Measurements from ENCODE around the gene ABCC4.
A peak's percentile ranks its signal among the peaks of the same experiment; 100 is the strongest.

ABCC4 gene

GRCh38 chr13:95035311-95036109, 265.7 kb downstream of the ABCC4 start:
- no peak for DNase-seq

- no peak for DNase-seq
Observed at GRCh38 chr13:95033890-95034289, 267.4 kb downstream of the ABCC4 start.

GRCh38 chr13:95032121-95032520, 269.1 kb downstream of the ABCC4 start:
- no peak for DNase-seq

GRCh38 chr13:95030821-95031343, 270.4 kb downstream of the ABCC4 start:
- DNase-seq = no peak

GRCh38 chr13:95027638-95028037, 273.6 kb downstream of the ABCC4 start:
- DNase-seq = no peak

GRCh38 chr13:95025116-95025515, 276.1 kb downstream of the ABCC4 start:
- no peak for DNase-seq

- no peak for DNase-seq
Observed at GRCh38 chr13:95023405-95023804, 277.8 kb downstream of the ABCC4 start.

- no peak for DNase-seq
Observed at GRCh38 chr13:95020298-95020987, 280.8 kb downstream of the ABCC4 start.

- DNase-seq = no peak
Observed at GRCh38 chr13:95019886-95020285, 281.4 kb downstream of the ABCC4 start.

- no peak for DNase-seq
Observed at GRCh38 chr13:95007322-95007721, 293.9 kb downstream of the ABCC4 start.

GRCh38 chr13:95005300-95005699, 296.0 kb downstream of the ABCC4 start:
- no peak for DNase-seq

- DNase-seq = peak; percentile 6
Observed at GRCh38 chr13:95003019-95003813, 298.0 kb downstream of the ABCC4 start.

- DNase-seq = no peak
Observed at GRCh38 chr13:95002126-95002525, 299.1 kb downstream of the ABCC4 start.

GRCh38 chr13:94999871-95000270, 301.4 kb downstream of the ABCC4 start:
- DNase-seq = no peak

GRCh38 chr13:94997126-94997525, 304.1 kb downstream of the ABCC4 start:
- DNase-seq = no peak

- DNase-seq = no peak
Observed at GRCh38 chr13:94996445-94996844, 304.8 kb downstream of the ABCC4 start.

GRCh38 chr13:94994506-94994905, 306.7 kb downstream of the ABCC4 start:
- DNase-seq = no peak

- no peak for DNase-seq
Observed at GRCh38 chr13:94993616-94994015, 307.6 kb downstream of the ABCC4 start.

GRCh38 chr13:94992036-94992960, 309.0 kb downstream of the ABCC4 start:
- no peak for DNase-seq

GRCh38 chr13:94988654-94989053, 312.6 kb downstream of the ABCC4 start:
- no peak for DNase-seq

GRCh38 chr13:94987869-94988268, 313.4 kb downstream of the ABCC4 start:
- DNase-seq = no peak

GRCh38 chr13:94987081-94987480, 314.2 kb downstream of the ABCC4 start:
- DNase-seq = no peak
